Activated CD4-positive, alpha-beta T cell treated with anti-CD3 and anti-CD28 coated beads for 24 hours (primary cell): ENCODE data around the gene FALEC.

Experiments
- DNase-seq, 2 donors: peaks; one replicate each; pipeline ENCODE4 v3.0.0-alpha.2; 2020; ENCODE audit warnings: low read depth in 2 of 2

Gene FALEC

DNA sequence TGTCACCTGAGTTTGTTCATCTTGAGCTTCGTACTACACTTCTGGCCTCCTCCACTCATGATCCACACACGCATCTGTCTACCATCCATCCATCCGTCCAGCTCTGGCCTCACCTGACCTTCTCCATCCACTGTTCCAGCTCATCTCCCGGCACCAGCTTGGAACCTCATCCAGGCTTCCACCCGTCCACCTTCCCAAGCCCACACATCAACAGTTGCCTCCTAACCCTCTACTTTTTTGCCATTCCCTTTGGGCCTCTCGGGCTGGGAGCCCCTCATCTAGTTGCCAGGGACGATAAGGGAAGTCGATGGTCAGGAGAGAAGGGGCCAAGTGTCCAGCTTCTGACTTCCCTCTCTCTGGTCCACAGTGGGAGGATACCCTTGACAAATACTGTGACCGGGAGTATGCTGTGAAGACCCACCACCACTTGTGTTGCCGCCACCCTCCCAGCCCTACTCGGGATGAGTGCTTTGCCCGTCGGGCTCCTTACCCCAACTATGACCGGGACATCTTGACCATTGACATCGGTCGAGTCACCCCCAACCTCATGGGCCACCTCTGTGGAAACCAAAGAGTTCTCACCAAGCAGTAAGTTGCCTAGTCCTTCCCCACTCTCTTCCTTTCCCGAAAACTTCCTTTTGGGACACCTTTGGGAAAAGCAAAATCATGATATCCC lies 3.4 kb upstream of the FALEC start:
- no peak for DNase-seq

DNA sequence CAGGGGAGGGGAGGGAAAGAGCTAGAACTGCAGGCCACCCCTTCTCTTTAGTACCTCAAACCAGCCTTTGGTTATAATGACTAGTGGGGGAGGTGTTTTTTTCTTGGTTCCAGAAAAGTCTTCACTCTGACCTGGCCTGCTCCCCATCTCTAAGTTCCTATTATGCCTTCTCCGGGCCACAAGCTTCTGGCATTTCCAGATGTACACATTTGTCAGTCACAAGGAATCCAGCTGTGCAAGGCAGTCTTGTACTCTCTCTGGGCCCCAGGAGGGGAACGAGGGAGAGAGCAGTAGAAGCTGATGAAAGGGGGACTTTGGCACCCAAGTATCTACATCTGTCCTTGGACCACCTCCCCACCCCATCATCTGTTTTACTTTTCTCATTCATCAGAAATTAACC lies 2.7 kb upstream of the FALEC start:
- DNase-seq = no peak

DNA sequence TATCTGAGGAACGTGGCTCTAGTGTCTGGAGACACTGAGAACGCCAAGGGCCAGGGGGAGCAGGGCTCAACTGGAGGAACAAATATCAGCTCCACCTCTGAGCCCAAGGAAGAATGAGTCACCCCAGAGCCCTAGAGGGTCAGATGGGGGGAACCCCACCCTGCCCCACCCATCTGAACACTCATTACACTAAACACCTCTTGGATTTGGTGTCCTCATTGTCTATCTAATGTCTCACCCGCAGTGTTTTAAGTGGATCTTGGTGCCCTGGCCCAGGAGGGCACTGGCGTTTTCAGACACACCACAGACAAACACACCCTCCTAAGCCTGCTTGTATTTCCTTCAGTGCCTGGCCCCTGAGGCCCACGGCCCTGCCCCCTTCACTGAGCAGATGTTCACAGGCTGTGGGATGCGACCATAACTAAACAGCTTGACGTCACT lies 2.2 kb upstream of the FALEC start:
- DNase-seq = no peak

GRCh38 chr1:150514260-150514659 lies 1.3 kb upstream of the FALEC start:
- DNase-seq = no peak

- no peak for DNase-seq
Measured at GRCh38 chr1:150514913-150515327, 632 bp upstream of the FALEC start.

- DNase-seq = no peak
Measured at GRCh38 chr1:150516050-150516591, 569 bp downstream of the FALEC start.

- DNase-seq = no peak
Measured at GRCh38 chr1:150516616-150517015, 1.1 kb downstream of the FALEC start.

DNA sequence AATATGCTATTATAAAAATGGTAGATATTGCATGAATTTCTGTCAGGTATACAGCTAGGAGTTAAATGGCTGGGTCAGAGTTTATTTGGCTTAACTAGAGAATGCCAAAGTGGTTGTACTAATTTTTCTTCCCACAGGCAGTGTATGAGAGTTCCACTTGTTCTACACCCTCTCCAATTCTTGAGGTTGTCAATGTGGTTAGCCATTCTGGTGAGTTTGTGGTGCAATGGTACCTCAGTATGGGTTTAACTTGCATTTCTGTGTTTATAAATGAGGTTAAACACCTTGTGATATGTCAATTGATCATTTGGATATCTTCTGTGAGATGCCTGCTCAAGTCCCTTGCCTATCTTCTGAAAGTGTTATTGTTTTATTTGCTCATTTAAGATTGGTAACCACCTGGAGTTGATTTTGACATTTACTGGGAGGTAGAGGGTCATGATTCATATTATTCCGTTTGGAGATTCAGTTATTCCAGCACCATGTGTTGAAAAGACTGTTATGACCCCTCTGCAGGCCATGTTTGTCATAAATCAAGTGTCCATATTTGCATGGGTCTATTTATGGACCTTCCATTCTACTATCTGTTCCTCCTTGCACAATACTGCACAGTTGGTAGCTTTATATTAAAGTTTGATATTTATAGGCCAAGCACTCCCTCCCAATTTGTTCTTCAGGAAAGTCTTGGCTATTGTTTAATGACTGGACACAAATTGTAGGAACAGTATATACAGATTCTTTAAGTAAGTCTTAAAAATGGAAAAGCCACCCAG lies 5.8 kb downstream of the FALEC start:
- no peak for DNase-seq

DNA sequence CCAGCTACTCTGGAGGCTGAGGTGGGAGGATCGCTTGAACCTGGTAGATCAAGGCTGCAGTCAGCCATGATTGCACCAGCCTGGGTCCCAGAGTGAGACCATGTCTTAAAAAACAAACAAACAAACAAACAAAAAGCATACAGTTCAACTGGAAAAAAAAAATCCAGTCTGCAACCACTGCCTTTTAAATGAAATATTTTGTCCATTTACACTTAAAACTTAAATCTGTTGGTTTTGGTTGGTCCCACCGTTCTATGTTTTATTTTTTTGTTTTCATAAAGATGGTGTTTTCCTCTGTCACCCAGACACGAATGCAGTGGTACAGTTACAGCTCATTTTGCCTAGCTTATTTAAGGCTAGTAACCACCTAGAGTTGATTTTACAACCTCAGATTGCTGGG lies 9.8 kb downstream of the FALEC start:
- DNase-seq = no peak

DNA sequence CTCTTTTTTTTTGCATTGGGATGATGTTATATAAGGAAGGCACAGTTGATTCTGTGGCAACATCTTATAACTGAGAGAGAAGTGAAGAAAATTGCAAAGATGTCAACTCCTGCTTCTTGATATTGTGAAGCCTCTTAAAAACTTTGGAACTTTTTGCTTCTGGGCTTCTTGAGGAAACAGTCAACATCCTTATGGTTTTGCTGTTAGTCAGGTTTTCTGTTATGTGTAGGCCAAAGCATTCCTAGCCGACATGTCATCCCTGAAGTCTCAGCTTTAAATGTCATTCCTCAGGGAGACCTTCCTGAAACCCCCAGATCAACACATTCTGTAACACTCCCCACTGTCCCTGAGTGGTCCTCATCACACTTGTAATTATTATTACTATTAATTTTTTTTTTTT lies 12.6 kb downstream of the FALEC start:
- DNase-seq = no peak

DNA sequence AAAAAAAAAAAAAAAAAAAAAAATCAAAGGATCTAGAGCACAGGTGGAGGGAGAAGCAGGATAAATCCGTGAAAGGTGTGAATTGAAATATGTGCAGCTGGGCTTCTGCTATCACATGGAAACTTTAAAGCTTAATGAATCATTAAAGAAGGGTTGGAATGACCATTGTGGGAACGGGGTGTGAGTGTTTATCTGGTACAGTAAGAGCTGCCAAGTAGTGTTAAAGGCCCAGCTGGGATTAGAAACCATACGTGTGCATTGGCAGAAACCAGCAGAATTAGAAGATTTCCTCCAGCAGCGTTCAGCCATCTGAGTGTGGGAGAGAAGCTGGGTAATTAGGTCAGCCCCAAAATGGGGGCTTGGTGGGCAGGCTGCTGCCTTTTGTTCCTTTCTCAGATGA lies 13.5 kb downstream of the FALEC start:
- DNase-seq = no peak

GRCh38 chr1:150530491-150531159 lies 15.1 kb downstream of the FALEC start:
- DNase-seq = no peak

DNA sequence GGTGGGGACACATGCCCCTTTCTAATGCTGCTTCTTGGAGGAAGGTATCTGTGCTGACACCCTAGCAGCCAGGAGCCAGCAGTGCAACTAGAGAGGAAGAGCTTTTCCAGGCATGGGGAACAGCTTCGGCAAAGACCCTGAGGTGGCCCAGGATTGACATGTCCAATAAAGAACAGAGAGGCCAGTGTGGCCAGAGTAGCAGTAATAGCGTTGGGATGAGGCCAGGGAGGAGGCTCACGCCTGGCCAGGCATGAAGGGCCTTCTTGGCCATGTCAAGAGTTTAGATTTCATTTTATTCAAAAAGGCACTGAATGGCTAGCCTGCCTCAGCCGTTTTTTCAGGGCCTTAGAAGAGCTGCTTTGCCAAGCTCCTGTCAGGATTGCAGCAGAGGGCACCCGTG lies 17.3 kb downstream of the FALEC start:
- DNase-seq = no peak

DNA sequence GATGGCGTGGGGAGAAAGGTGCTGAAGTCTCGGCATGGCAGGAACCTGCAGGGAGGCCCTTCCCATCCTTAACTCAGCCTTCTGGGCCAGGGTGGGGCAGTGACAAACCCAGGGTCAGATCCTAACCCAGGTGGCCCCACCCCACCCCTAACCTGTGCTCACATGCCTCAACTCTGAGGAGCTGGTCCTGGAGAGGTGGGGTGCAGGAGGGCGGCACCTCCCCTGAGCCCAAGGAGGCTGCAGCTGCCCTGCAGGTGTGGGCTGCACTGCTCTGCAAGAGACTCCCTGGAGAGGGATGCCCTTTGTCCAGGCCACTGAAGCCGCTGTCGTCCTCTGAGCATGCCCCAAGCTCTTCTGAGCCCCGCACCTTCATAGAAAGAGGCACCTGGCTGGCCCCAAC lies 18.4 kb downstream of the FALEC start:
- no peak for DNase-seq

DNA sequence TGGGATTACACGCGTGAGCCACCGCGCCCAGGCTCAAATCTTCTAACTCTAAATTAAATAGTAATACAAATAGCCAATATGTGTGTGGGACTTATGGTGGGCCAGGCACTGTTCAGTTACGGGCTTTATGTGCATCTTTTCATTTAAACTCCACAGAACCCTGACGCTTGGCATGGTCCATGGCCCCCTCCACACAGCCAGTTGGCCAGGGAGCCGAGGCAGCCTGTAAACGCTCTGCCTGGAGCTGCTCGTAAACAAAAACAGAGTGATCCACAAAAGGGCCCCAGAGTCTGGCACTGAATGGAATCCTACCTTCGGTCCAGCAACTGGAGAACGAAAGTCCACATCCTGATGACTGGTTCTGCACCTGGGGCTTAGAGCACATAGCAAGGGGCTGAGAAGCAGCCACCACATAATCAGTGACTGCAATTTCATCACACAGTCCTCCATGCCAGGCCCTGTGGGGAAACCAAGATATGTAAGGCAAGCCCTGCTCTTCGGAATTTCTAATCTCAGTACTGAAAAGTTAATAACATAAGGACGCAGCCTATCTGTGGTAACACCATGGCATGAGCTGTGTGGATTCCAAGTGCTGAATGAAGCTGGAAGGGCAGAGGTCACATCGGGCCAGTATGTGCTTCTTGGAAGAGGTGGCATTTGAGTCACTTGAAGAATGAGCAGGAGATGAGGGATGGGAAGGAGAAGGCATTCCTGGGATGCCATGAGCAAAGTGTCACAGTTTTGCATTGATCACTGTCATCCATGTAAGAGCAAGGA lies 20.1 kb downstream of the FALEC start:
- DNase-seq = no peak

DNA sequence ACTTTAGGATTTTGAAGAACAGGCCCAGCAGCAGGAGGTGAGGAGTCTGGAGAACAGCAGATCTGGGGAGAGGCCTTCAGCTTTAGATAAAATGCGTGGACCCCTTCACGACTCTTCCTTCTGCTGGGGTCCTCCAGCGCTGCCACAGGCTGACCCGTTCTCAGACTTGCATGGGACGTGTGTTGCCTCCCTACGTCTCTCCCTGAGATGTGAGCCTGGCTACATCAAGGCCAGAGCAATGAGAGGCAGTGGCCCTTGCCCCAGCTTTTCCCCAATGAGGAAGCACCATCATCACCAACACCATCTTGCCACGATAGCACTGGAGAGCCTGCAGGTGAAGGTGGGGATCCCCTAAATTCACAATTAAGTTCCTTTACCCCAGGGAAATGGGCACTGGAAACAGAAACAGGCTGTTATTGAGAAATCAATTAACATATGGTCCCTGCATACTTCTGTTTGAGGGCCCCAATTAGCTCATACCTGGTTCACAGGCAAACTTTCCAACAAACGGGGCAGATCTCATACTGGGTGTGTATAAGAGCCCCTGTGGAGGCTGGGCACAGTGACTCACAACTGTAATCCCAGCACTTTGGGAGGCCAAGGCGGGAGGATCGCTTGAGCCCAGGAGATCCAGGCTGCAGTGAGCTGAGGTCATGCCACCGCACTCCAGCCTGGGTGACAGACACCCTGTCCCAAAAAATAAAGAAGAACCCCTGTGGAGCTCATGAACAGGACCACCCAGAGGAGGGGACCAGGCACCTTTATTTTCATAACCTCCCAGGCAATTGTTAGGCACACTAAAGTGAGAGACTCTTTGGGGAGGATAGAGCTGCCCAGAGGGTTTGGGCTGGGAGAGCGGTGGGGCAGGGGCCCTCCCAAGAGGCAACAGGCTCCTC lies 21.5 kb downstream of the FALEC start:
- DNase-seq = no peak

GRCh38 chr1:150537732-150538684 lies 22.5 kb downstream of the FALEC start:
- no peak for DNase-seq

- no peak for DNase-seq
Measured at GRCh38 chr1:150543500-150544143, 28.1 kb downstream of the FALEC start.

DNA sequence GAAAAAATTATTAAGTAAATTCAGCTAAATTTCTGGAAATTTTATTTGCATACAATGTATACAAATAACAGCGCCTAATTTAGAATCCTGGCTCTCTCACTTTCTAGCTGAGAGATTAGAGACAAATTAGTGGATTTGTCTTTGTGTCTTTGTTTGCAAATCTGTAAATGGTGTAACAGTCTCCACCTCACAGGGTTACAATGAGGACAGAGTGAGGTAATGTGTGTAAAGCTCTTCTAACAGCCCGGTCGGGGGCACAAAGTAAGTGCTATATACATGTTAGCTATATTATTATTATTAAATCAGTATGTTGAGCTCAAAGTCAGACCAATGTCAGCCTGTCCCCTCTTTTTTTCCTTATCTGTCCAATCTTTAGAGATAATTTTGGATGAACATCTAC lies 28.7 kb downstream of the FALEC start:
- no peak for DNase-seq
